Globus pallidus (tissue), 1 donor: Measurements from ENCODE around the gene LPCAT2.
"Not testable (repeated sequence)": the region's sequence is repeated elsewhere in the genome, so short reads cannot be mapped to it uniquely, and the experiment has no call there.

Experiments
- DNase-seq: peaks from one replicate; pipeline ENCODE4 v3.0.0-alpha.2; 2015; ENCODE audit warnings: low spot score

LPCAT2 gene

GRCh38 chr16:55605754-55606336 lies 97.0 kb downstream of the LPCAT2 start:
- DNase-seq = no peak

- no peak for DNase-seq
These were observed 104.9 kb downstream of the LPCAT2 start for GRCh38 chr16:55613613-55614335.

- DNase-seq = no peak
These were observed 106.2 kb downstream of the LPCAT2 start for GRCh38 chr16:55615071-55615470.

- not testable (repeated sequence) for DNase-seq
These were observed 106.8 kb downstream of the LPCAT2 start for GRCh38 chr16:55615670-55616069.

- no peak for DNase-seq
These were observed 112.9 kb downstream of the LPCAT2 start for GRCh38 chr16:55621771-55622170.

- no peak for DNase-seq
These were observed 113.4 kb downstream of the LPCAT2 start for GRCh38 chr16:55622272-55622671.

- no peak for DNase-seq
These were observed 114.2 kb downstream of the LPCAT2 start for GRCh38 chr16:55622930-55623561.

- no peak for DNase-seq
These were observed 114.8 kb downstream of the LPCAT2 start for GRCh38 chr16:55623640-55624039.

GRCh38 chr16:55624696-55625095 lies 115.8 kb downstream of the LPCAT2 start:
- DNase-seq = no peak

GRCh38 chr16:55625843-55626242 lies 117.0 kb downstream of the LPCAT2 start:
- DNase-seq = no peak

- no peak for DNase-seq
These were observed 119.6 kb downstream of the LPCAT2 start for GRCh38 chr16:55628306-55628968.

- DNase-seq = no peak
These were observed 121.9 kb downstream of the LPCAT2 start for GRCh38 chr16:55630774-55631173.

- no peak for DNase-seq
These were observed 123.4 kb downstream of the LPCAT2 start for GRCh38 chr16:55632259-55632658.

- no peak for DNase-seq
These were observed 125.3 kb downstream of the LPCAT2 start for GRCh38 chr16:55634193-55634592.
